ENCODE results near the gene LRRC2.

- TF ChIP-seq EZH2 (IDR thresholded peaks at IDR 0.05; ENCODE audit: borderline replicate concordance, low read depth, low read length, severe bottlenecking) (no peak), CTCF (IDR thresholded peaks at IDR 0.05; ENCODE audit: borderline replicate concordance, extremely low read depth, low read length, poor library complexity, severe bottlenecking) (no peak)
Observed at GRCh38 chr3:46574881-46575576, 8.9 kb upstream of the LRRC2 start.

Data from DND-41 (cell line).